BLaER1 treated with 17β-estradiol and CSF1 and Interleukin-3, amounts not matched to agents 10 nM and 100 nM (cell line): ENCODE data around the gene POLG.

ENCODE experiments used
- H3K27ac ChIP-seq, 11 experiments: shearing (Covaris generic); formaldehyde crosslinking; 2 replicates each; pipeline ENCODE4 v1.8.1; 2022
- H3K27me3 ChIP-seq, 11 experiments: shearing (Covaris generic); formaldehyde crosslinking; 2 replicates each; pipeline ENCODE4 v1.8.1; 2022
- H3K36me3 ChIP-seq, 11 experiments: shearing (Covaris generic); formaldehyde crosslinking; 2 replicates each; pipeline ENCODE4 v1.8.1; 2022
- H3K4me1 ChIP-seq, 10 experiments: shearing (Covaris generic); formaldehyde crosslinking; 2 replicates each; pipeline ENCODE4 v1.8.1; 2022
- H3K4me2 ChIP-seq, 11 experiments: shearing (Covaris generic); formaldehyde crosslinking; 2 replicates each; pipeline ENCODE4 v1.8.1; 2022
- H3K4me3 ChIP-seq, 10 experiments: shearing (Covaris generic); formaldehyde crosslinking; 2 replicates each; pipeline ENCODE4 v1.8.1; 2022
- H3K9ac ChIP-seq, 11 experiments: shearing (Covaris generic); formaldehyde crosslinking; 2 replicates each; pipeline ENCODE4 v1.8.1; 2022
- H3K9me3 ChIP-seq, 11 experiments: shearing (Covaris generic); formaldehyde crosslinking; replicated peaks in 1 of 11; 2 replicates each; pipeline ENCODE4 v1.8.1; 2022
- H4K20me1 ChIP-seq, 11 experiments: shearing (Covaris generic); formaldehyde crosslinking; 2 replicates each; pipeline ENCODE4 v1.8.1; 2022
- Cebpa-rat ChIP-seq, 11 experiments: shearing (Covaris generic); IDR thresholded peaks; 2 replicates each; pipeline ENCODE4 v1.8.1; 2022

The POLG gene

GRCh38 chr15:89367485-89368451 is 33.1 kb upstream of the POLG start:
- no peaks in the 10 kb centered on the region for H3K36me3 ChIP-seq
- peaks cover 0 to 75% (median 23%) of the 10 kb centered on the region in 11 experiments; a peak in 14 of 22 replicates for H4K20me1 ChIP-seq
- no peak overlapping the region for H3K27ac ChIP-seq
- H3K27me3 ChIP-seq = peaks cover 100% of the 10 kb centered on the region in 11 experiments
- H3K9me3 ChIP-seq = peaks cover 8 to 38% (median 26%) of the 10 kb centered on the region in 11 experiments; a peak in 20 of 22 replicates
- H3K4me1 ChIP-seq = peaks cover 0 to 24% (median 8%) of the 10 kb centered on the region in 10 experiments; a peak in 12 of 20 replicates
- no peak overlapping the region for H3K4me2 ChIP-seq
- no peak overlapping the region for H3K9ac ChIP-seq
- H3K4me3 ChIP-seq = no peak overlapping the region
- TF ChIP-seq Cebpa-rat (IDR thresholded peaks at IDR 0.05) = no peak

- no peak for TF ChIP-seq Cebpa-rat (IDR thresholded peaks at IDR 0.05)
- peaks cover 8 to 34% (median 25%) of the 10 kb centered on the region in 11 experiments; a peak in 20 of 22 replicates for H3K9me3 ChIP-seq
- H3K27me3 ChIP-seq = peaks cover 100% of the 10 kb centered on the region in 11 experiments
- H3K4me3 ChIP-seq = no peak overlapping the region
- no peaks in the 10 kb centered on the region for H3K36me3 ChIP-seq
- H3K4me2 ChIP-seq = no peak overlapping the region
- H3K4me1 ChIP-seq = peaks cover 0 to 34% (median 8%) of the 10 kb centered on the region in 10 experiments; a peak in 12 of 20 replicates
- no peak overlapping the region for H3K9ac ChIP-seq
- H4K20me1 ChIP-seq = peaks cover 0 to 84% (median 32%) of the 10 kb centered on the region in 11 experiments; a peak in 15 of 22 replicates
- H3K27ac ChIP-seq = no peak overlapping the region
These were observed 32.2 kb upstream of the POLG start for GRCh38 chr15:89366656-89367393.

GRCh38 chr15:89365462-89366065 is 30.9 kb upstream of the POLG start:
- no peak for TF ChIP-seq Cebpa-rat (IDR thresholded peaks at IDR 0.05)
- Histone ChIP-seq H3K4me1 (peaks cover 0 to 34% (median 8%) of the 10 kb centered on the region in 10 experiments; a peak in 12 of 20 replicates), H4K20me1 (peaks cover 0 to 89% (median 36%) of the 10 kb centered on the region in 11 experiments; a peak in 15 of 22 replicates), H3K36me3 (no peaks in the 10 kb centered on the region), H3K9ac (no peak overlapping the region), H3K27ac (no peak overlapping the region), H3K9me3 (peaks cover 0 to 21% (median 12%) of the 10 kb centered on the region in 11 experiments; a peak in 13 of 22 replicates), H3K4me2 (no peak overlapping the region), H3K4me3 (no peak overlapping the region), H3K27me3 (peaks cover 100% of the 10 kb centered on the region in 11 experiments)

DNA sequence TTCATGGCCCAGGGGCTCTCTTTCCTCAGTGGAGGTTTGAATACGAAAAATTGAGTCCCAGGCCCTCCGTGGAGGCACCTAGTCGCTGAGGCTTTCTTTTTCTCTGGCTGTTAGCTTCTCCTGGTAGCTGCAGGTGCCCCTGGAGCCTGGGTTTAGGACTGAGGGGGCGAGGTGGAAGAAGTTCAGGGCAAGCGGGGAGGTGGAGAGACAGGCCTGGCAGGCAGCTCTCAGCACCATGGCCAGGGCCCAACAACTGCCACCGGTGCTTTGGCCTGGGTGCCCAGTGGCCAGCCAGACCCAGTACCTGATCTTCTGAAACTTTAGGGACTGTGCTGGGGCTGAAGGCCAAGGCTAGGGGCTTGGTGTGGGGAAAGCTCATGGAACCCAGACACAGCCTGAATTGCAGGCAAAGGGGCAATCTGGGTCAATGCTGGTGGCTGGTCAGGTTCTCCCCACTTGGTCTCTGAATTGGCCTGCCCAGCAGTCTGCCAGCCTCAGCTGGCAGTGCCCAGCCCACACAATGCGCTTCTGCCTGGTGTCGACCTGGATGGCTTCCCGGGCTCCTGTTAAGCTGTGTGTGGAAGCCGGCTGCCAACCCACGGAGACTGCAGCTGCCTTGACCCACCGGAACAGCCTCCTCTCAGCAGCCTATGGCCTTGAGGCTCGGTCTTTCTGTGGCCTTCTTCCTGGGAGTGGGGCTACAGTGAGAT is 30.3 kb upstream of the POLG start:
- H4K20me1 ChIP-seq = peaks cover 0 to 89% (median 34%) of the 10 kb centered on the region in 11 experiments; a peak in 15 of 22 replicates
- H3K27me3 ChIP-seq = peaks cover 100% of the 10 kb centered on the region in 11 experiments
- no peak overlapping the region for H3K9ac ChIP-seq
- H3K4me3 ChIP-seq = no peak overlapping the region
- peaks cover 0 to 16% (median 7%) of the 10 kb centered on the region in 11 experiments; a peak in 9 of 22 replicates for H3K9me3 ChIP-seq
- peaks cover 0 to 34% (median 6%) of the 10 kb centered on the region in 10 experiments; a peak in 12 of 20 replicates for H3K4me1 ChIP-seq
- H3K27ac ChIP-seq = no peak overlapping the region
- H3K36me3 ChIP-seq = no peaks in the 10 kb centered on the region
- no peak for TF ChIP-seq Cebpa-rat (IDR thresholded peaks at IDR 0.05)
- H3K4me2 ChIP-seq = peak overlapping the region in 5 of 11 experiments; percentile 43 to 85 (median 54); a peak in 8 of 22 replicates

DNA sequence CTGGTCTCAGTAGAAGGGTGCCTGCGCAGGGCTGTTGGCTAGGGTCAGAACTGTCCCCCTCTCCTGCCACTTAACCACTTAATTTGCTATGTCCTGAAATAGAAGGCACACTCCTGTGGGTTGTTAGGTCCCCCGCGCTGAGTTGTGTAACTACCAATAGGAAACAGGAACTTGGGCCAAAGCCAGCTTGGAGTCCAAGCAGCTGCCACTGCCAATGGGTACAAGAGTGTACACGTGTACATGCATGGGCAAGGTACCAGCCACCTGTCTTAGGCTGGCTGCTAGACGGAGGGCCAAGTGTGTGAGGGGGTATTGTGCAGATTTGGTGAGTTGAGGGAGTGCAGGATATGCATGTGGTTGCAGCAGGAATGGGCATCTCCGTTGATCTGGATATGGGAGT is 29.7 kb upstream of the POLG start:
- Histone ChIP-seq H4K20me1 (peaks cover 0 to 93% (median 38%) of the 10 kb centered on the region in 11 experiments; a peak in 15 of 22 replicates), H3K4me1 (peaks cover 0 to 35% (median 7%) of the 10 kb centered on the region in 10 experiments; a peak in 11 of 20 replicates), H3K27ac (no peak overlapping the region), H3K27me3 (peaks cover 100% of the 10 kb centered on the region in 11 experiments), H3K4me2 (peak overlapping the region in 5 of 11 experiments; percentile 43 to 85 (median 54); a peak in 10 of 22 replicates), H3K9me3 (peaks cover 0 to 15% (median 7%) of the 10 kb centered on the region in 11 experiments; a peak in 9 of 22 replicates), H3K4me3 (no peak overlapping the region), H3K36me3 (no peaks in the 10 kb centered on the region), H3K9ac (no peak overlapping the region)
- no peak for TF ChIP-seq Cebpa-rat (IDR thresholded peaks at IDR 0.05)

GRCh38 chr15:89363770-89364169 is 29.1 kb upstream of the POLG start:
- Histone ChIP-seq H3K27ac (no peak overlapping the region), H3K36me3 (no peaks in the 10 kb centered on the region), H3K4me2 (peak overlapping the region in 5 of 11 experiments; percentile 43 to 85 (median 54); a peak in 9 of 22 replicates), H3K9ac (no peak overlapping the region), H3K4me3 (no peak overlapping the region), H3K27me3 (peaks cover 99 to 100% (median 100%) of the 10 kb centered on the region in 11 experiments), H3K4me1 (peaks cover 0 to 38% (median 10%) of the 10 kb centered on the region in 10 experiments; a peak in 11 of 20 replicates), H4K20me1 (peaks cover 0 to 89% (median 35%) of the 10 kb centered on the region in 11 experiments; a peak in 15 of 22 replicates), H3K9me3 (peaks cover 0 to 15% (median 7%) of the 10 kb centered on the region in 11 experiments; a peak in 9 of 22 replicates)
- TF ChIP-seq Cebpa-rat (IDR thresholded peaks at IDR 0.05) = no peak

DNA sequence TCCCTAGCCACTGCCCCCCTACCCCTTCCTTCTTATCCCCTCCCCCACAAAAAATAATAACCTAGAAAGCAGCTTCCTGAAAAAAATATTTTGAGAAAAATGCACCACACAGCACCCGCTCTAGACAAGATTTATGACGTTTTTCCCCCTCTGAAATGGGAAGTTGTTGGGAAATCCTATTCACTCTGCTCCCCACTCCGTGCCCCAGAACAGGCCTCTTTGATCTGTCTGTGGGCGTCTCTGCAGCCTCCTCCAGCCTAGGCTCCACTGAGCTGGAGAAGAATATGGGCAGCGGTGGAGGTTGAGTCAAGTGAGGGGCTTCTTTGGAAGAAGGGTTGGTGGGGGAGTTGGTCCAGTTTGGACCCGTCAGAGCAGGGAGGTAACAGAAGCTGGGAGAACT is 28.5 kb upstream of the POLG start:
- no peak for TF ChIP-seq Cebpa-rat (IDR thresholded peaks at IDR 0.05)
- Histone ChIP-seq H3K36me3 (no peaks in the 10 kb centered on the region), H3K27ac (no peak overlapping the region), H3K9ac (no peak overlapping the region), H3K4me1 (peaks cover 0 to 38% (median 10%) of the 10 kb centered on the region in 10 experiments; a peak in 11 of 20 replicates), H3K27me3 (peaks cover 97 to 100% (median 99%) of the 10 kb centered on the region in 11 experiments), H4K20me1 (peaks cover 0 to 89% (median 34%) of the 10 kb centered on the region in 11 experiments; a peak in 16 of 22 replicates), H3K4me2 (peak overlapping the region in 3 of 11 experiments; percentile 43 to 85 (median 73); a peak in 5 of 22 replicates), H3K4me3 (no peak overlapping the region), H3K9me3 (peaks cover 0 to 15% (median 7%) of the 10 kb centered on the region in 11 experiments; a peak in 9 of 22 replicates)
